H4 (cell line): ENCODE measurements around the gene TNFRSF9. TPM values are rescaled to one million over a fixed set of nuclear protein-coding genes. Genes with fewer than 3 reads are reported as not detected.
"Not testable (repeated sequence)": the region's sequence is repeated elsewhere in the genome, so short reads cannot be mapped to it uniquely, and the experiment has no call there.

ENCODE experiments used
- DNase-seq: peaks from one replicate; pipeline ENCODE4 v3.0.0-alpha.2; 2015; ENCODE audit warnings: low spot score
- total RNA-seq: library from RNA; depleted of rRNA; stranded (reverse); fragments of >200 nt; shearing (Covaris generic); gene quantifications from 2 replicates; pipeline ENCODE4 v1.2.3, GENCODE V29; 2014

The TNFRSF9 gene
- total RNA-seq, 1 experiment from 2014 or later = 1.2 TPM

DNA sequence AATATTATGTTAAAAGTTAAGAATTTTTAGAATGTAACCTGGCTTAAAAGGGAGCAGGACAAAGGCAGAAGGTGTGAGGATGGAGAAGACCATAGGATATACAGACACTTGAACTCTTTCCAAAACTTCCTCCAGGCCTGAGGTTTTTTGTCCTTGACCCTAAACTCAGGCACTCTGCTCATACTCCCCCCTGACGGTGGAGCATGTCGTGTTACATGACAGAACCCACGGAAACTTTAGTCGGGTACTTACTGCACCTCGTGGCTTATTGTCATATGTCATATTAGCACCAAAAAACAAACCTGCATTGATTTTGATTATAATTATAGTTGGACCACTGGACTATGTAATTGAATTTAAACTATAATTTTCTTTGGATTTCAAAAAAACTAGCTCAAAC is 20.8 kb downstream of the TNFRSF9 start:
- DNase-seq = no peak

DNA sequence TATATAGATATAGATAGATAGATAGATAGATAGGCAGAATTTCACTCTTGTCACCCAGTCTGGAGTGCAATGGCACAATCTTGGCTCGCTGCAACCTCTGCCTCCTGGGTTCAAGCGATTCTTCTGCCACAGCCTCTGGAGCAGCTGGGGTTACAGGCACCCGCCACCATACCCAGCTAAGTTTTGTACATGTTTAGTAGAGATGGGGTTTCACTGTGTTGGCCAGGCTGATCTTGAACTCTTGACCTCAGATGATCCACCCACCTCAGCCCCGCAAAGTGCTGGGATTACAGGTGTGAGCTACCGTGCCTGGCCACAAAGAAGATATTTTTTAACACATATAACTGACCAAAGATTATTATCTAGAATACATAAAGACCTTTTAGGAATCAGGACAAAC is 22.7 kb downstream of the TNFRSF9 start:
- not testable (repeated sequence) for DNase-seq

DNA sequence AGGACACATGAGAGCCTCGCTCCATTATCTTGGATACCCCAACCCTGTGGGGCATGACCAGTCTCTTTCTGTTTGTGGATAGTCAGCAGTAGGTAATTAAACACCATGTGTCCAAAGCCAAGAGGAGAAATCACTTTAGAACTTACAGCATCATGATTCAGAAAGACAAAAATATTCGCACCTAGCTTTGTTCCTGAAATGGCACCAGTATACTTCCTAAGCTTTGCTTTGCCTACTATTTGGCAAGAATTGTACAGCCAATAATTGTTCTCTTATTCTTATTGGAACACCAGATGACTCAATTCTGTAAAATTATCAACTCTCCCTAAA is 24.2 kb downstream of the TNFRSF9 start:
- DNase-seq = no peak

DNA sequence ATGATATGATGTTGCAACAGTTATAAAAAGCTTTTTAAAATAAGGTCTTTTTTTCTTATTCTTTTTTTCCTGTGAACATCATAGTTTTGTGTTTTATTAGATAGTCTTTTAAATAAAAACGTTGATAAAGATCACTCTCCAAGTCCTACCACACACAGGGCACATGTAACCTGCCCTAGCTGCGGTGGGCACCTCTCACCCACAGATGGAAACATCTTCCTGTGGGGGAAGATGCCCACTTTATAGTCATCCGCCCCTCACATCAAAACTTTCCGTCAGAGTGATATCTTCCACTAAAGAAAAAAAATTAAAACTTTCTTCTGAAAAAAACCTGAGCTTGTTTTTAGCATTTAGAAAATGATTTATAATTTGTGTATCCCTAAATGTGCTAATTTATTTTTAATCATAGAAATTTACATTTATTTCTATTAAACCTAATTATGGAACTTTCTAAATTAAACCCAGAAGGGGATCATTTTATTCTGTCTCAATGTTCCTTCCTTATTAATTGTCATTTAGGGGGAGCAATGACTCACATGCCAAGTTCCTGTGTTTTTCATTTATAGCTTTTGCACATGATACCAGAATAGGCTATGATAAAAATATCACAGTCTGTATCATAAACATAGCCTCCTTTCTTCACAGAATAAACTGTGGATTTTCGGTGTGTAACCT is 24.7 kb downstream of the TNFRSF9 start:
- no peak for DNase-seq

DNA sequence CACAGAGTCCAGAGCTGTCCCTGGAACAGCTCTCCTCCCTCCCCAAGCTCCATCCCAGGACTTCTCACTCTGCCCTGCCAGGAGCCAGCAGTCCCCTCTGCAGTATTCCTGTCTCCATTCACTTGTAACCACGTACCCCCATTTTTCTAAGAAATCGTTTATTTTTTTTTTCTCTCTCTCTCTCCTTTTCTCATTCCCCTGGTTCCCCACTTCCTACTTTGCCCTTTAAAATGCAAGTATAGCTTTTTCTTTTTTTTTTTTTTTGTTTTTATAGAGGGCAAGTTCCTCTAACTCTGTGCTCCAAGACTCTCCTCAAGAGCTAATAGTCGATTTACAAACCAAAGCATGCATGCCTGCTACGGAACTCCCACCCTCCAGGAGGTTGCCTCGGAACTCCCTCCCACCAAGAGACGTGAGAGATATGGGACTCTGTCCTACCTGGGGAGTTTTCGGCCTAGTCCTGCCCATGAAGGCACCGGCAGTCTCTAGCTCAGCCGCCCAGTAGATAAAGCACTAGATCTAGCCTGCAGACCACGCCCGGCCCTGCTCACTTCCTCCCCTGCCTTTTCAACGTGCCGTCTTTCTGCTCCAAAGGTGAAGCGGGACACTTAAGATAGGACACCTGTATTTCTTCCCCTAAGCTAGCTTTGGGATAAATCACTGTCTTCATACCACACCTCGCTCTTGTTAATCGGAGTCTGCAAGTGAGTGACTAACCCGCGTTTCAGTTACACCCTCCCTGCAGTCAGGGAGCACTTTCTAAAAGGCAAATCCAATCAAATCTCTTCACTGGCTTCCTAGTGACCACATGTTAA is 27.7 kb downstream of the TNFRSF9 start:
- no peak for DNase-seq

DNA sequence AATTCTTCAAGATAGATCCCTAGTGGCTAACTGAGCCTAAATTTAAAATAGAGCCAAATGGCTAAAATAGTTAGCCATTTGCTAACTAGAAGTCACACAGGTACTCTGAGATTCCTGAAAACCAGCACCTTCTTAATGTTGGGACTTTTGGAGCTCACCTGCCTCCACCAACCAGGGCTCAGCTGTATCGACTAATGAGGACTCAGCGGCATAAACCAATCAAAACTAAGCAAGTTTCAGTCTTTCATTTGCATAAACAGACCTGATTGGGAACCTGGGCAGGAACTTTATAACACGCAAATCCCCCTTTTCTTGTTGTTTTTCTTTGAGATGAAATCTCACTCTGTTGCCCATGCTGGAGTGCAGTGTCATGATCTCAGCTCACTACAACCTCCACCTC is 28.5 kb downstream of the TNFRSF9 start:
- DNase-seq = no peak

DNA sequence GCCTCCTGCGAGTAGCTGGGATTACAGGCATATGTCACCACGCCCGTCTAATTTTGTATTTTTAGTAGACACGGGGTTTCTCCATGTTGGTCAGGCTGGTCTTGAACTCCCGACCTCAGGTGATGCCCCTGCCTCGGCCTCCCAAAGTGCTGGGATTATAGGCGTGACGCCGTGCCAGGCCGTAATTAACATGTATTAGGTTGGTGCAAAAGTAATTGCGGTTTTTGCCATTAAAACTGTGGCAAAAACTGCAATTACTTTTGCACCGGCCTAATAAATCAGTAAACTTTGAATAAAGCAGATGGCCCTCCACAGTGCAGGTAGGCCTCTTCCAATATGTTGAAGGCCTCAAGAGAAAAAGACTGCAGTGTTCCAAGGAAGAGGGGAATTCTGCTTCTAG is 35.4 kb downstream of the TNFRSF9 start:
- DNase-seq = no peak

DNA sequence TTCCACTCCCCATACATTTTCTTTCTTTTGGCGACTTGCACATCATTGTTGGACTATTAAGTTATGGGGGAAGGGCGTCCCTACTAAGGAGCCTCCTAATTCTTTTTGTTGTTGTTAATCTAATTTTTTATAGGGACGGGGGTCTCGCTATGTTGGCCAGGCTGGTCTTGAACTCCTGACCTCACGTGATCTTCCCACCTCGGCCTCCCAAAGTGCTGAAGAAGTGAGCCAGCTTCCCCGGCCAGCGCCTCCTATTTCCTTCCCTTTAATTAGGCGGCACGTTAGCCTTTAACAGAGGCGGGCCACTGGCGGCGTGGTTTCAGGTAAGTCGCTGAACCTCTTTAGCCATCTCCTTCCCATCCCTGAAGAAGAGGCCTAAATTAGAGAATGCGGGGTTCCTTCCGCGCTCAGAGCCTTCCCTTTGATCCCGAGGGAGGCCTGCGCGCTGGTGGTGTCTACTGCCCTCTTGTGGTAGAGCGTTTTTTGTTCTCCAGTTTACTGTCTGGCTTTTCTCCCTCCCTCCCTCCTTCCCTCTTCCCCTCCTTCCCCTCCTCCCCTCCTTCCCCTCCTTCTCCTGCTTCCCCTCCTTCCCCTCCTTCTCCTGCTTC is 38.1 kb downstream of the TNFRSF9 start:
- peak; percentile 69 for DNase-seq

DNA sequence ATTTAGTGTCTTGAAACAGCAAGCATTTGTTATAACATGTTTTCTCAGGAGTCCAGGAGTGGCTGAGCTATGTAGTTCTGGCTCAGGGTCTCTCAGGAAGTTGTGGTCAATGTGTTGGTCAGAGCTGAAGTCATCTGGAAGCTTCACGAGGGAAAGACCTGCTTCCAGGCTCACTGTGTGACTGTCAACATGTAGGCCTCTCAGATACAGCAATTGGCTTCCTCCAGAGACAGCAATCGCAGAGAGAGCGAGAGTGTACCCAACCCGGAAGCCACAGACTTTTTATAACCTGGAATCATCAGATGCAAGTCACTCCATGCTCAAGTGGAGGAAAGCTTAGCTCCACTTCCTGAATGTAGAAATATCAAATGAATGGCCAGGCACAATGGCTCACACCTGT is 40.9 kb downstream of the TNFRSF9 start:
- DNase-seq = peak; percentile 5

DNA sequence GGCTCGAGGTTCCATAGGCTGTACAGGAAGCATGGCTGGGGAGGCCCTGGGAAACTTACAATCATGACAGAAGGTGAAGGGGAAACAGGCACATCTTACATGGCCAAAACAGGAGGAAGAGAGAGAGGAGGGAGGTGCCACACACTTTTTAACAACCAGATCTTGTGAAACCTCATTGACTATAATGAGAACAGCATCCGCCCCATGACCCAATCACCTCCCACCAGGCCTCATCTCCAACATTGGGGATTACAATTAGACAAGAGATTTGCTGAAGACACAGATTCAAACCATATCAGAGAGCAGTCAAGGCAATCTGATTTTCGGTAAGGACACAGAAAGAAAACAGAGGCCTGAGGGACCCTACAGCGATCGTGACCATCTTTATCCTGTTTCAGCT is 41.7 kb downstream of the TNFRSF9 start:
- DNase-seq = no peak

DNA sequence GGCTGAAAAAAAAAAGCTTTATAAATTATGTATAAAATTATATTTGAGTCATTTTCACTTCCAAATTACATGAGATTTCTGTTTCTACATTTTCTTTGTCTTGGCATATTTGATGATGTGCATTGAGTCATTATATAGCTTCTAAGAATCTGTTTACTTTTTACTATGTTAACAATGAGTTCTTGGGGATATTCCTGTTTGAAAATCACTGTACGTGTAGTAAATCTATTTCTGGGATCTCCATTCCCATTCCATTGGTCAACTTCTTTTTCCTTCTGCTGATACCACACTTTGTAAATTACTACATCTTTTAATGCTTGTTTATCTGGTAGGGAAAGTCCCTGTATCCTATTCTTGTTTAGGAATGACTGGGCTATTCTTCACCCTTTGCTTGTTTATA is 43.6 kb downstream of the TNFRSF9 start:
- no peak for DNase-seq

DNA sequence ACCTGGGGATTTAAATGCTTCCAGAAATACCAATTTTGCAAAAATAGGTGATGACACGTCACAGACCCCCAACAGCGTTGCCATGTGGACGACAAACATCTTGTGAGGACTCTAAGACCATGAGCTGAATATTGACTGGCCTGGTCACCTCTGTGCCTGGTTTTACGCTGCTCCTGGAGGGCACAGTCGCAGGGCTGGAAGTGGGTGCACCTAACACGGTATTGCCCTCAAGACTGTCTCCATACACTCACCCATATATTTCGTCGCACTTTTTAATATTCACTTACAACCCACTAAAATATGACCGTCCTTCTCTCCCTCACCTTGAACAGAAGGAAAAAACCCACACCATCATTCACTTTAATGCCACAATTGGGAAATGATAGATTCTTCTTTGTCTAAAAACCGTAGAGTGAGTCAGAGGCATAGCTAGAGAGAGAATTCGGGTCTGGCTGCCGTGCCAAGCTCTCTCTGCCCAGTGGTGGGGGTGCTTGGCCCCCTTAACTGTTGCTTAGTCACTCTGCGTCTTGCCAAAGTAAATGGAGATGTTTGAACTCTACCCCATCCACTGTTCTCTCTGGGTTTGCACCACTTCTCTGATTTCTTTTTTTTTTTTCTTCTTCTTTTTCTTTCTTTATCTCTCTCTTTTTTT is 47.0 kb downstream of the TNFRSF9 start:
- DNase-seq = peak; percentile 56

DNA sequence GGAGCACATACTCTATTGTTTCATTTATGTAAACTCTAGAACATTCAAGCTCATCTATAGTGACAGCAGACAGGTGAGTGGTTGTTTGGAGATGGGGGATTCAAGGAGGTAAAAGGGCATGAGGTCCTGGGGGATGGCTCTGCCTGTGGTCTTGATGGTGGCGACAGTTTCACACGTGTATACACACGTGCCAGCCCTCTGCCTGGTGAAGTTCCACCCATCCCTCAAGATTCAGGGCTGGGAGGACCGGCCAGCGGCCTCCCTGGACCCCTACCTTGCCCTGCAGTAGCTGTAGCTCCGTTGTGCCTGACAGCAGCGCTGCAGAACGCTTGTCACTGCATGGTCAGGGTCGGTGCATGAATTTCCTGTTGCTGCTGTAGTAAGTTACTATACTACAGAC is 48.8 kb downstream of the TNFRSF9 start:
- no peak for DNase-seq

DNA sequence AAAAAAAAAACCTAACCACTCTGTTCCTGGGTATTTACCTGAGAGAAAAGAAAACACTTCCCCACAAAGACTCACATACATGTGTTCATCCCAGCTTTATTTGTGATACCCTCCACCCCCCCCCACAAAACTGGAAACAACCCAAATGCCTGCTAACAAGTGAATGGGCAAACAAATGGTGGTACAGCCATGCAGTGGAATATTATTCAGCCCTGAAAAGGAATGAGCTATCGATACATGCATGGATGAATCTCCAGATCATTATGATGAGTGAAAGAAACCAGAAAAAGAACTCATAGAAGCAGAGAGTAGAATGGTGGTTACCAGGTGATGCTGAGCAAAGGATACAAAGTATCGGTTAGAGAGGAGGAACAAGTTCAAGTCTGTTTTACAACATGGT is 49.8 kb downstream of the TNFRSF9 start:
- DNase-seq = no peak

DNA sequence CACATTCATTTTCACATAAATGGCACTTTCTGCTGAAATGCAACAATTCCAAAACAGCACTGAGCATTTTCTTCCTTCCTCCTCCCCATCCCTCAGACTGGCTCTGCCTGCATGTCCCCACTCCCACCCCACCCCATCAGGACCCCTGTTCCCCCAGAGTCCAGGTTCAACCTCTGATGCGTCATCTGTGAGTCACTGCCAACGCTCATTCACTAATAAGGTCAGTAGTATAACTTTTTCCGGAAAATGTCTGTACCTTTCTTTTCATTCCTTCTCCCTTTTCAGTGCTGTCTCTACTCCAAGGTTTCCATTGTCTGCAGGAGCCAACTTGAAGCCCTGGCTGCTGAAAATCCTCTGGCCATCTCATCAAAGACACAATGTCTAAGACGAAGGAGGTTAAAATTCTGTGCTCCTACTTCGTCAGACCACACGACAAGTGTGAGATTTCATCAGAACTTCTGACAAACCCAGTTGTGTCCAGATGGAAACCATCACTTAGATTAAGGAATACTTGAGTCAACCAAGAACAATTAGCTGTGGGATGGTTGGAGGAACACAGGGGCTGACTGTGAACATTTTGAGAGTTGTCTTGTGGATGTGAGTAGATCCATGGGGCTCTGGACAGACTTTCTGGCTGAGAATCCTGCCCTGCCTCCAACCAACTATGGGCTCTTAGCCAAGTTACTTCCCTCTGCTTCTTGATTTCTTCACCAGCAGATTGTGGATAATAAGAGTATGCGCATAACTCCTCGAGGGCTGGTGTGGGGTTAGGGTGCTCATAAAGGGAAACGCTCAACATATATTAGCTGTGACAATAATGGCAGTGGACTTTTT is 52.2 kb downstream of the TNFRSF9 start:
- peak; percentile 9 for DNase-seq

DNA sequence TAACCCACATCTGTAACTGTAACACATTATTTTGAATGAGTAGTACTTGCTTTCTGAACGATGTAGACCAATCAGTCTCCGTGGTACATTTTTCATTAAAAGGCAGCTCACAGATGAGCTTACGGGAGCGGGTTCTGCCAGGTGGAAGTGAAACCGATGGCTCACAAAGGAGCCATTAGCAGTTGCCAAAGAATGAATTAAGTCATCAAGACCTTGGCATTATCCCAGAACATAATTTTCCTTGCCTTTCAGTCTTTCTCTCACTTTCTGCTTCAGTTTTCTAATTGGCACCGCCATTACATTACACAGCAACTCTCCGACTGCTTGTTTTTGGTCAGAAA is 54.3 kb downstream of the TNFRSF9 start:
- no peak for DNase-seq

DNA sequence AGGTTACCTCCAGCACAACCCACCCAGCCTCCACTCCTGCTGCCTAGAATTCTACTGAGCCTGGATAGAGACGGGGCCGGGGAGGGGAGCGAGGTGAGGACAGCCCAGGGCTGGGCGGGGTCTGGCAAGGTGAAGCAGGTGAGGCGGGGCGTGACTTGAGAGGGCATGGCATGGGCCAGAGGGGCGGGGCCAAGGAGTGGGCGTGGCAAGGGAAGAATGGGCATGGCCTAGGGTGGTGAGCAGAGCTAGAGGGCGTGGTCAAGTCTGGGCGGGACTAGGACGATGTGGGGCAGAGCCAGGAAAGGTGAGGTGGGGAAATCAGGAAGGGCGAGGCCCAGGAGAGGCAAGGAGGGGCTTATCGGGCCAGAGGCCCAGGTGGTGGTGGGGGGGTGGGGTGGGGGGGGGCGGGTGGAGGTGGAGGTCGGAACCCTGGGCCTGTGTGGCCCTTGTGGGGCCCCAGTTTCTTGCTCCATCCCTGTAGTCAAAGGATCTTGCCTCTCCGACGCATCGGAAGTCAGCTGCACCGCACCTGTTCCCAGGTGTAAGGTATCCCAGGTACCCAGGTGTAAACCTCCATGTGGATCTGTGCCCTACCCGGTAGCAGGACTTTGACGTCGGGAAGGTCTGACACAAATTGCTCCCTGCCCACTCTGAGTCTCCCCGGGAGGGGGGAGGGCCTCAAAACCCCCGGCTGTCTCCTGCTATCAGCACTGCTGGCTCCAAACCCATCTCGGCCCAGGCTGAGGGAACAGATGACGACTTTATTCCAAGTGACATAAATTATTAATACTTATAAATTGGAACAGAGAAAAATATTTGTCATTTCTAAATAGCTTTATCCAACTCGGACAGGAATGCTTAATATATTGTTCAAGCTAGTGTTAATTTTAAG is 54.9 kb downstream of the TNFRSF9 start:
- DNase-seq = no peak

DNA sequence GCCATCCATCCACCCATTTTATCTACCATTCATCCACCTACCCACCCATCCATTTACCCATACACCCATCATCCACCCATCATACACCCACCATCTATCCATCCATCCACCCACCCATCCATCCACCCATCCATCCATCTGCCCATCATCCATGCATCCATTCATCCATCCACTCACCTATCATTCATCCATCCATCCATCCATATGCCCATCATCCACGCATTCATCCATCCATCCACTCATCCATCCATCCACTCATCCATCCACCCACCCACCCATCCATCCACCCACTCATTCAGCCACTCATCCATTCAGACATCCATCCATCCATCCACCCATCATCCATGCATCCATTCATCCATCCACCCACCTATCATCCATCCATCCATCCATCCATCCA is 55.9 kb downstream of the TNFRSF9 start:
- no peak for DNase-seq

DNA sequence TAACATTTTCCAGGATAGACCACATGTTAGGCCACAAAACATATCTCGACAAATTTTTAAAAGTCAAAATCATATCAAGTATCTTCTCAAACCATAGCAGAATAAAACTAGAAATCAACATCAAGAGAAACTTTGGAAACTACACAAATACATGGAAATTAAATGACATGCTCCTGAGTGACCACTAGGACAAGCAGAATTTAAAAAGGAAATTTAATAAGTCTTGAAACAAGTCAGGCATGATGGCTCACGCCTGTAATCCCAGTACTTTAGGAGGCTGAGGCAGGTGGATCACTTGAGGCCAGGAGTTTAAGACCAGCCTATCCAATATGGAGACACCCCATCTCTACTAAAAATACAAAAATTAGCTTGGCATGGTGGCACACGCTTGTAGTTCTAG is 61.4 kb downstream of the TNFRSF9 start:
- no peak for DNase-seq

DNA sequence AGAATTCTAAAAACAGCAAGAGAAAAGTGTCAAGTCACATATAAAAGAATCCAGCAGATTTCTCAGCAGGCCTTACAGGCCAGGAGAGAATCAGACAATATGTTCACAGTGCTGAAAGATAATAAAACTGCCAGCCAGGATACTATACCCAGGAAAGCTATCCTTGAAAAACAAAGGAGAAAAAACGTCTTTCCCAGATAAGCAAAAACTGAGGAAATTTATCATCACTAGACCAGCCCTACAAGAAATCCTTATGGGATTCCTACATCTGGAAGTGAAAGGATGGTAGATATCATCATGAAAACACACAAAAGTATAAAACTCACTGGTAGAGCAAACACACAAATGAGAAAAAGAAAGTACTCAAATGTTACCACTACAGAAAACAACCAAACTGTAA is 62.6 kb downstream of the TNFRSF9 start:
- DNase-seq = no peak
